ENCODE results near the gene GC.
"Not testable (repeated sequence)": the region's sequence is repeated elsewhere in the genome, so short reads cannot be mapped to it uniquely, and the experiment has no call there.

The GC gene

DNA sequence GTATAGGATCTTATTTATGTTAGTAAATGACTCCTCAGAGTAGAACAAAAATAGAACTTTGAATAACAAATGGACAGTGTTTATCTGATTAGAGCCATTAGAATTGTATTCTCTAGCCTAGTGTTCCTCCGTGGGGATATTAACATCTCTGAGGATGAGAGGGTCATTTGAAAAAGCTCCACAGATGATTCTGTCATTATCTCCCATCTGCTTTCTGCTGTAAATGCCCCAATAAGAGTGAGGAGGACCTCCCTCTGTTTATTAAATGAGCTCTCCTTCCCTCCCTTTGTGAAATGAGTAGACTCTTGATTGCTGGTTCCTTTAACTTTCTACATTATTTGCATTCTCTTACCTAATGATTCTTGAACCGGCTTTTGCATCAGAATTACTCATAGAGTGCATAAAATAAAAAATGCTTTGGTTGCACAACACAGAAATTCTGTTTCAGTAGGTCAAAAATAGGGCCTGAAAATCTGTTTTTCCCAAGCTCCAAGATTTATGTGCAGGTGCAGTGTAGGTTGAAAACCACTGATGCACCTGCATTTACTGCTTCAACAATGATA lies 18.0 kb downstream of the GC start:
- H3K4me1 ChIP-seq (ENCODE audit: control insufficient read depth, insufficient read depth, low read length): peaks cover 27% of the 10 kb centered on the region
- no peaks in the 10 kb centered on the region for H3K27me3 ChIP-seq (ENCODE audit: control insufficient read depth, insufficient read depth, low read length)
- no peak overlapping the region; the same call in 1 of the 2 replicates for H3K9ac ChIP-seq (ENCODE audit: low read depth, low read length)
- H3K27ac ChIP-seq (ENCODE audit: low read depth, low read length): peak overlapping the region; percentile 81
- peaks cover 17% of the 10 kb centered on the region; the same call in 1 of the 2 replicates for H3K9me3 ChIP-seq (ENCODE audit: control insufficient read depth, insufficient read depth, low read length)
- H3K36me3 ChIP-seq (ENCODE audit: control insufficient read depth, insufficient read depth, low read length): no peaks in the 10 kb centered on the region
- H3K4me3 ChIP-seq (ENCODE audit: low read depth, low read length): no peak overlapping the region

DNA sequence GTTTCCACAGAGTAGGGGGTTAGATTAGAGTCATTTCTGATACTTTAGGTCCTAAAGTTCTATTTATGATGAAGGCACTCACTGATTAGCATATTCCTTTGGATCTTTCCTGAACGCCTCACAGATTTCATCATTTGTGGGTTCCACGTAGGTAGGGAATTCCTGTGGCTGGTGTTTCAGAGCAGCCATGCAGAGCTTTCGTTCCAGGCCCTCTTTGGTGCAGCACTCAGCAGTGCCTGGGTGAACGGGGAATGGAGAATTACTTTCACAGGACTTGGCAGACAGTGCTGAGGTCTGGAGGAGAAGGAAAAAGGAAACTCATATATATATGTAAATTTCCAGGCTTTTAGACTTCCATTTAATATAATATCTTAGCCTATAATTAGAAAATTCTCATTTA lies 18.5 kb downstream of the GC start:
- no peaks in the 10 kb centered on the region for H3K27me3 ChIP-seq (ENCODE audit: control insufficient read depth, insufficient read depth, low read length)
- peaks cover 27% of the 10 kb centered on the region for H3K4me1 ChIP-seq (ENCODE audit: control insufficient read depth, insufficient read depth, low read length)
- peaks cover 21% of the 10 kb centered on the region; the same call in 1 of the 2 replicates for H3K9me3 ChIP-seq (ENCODE audit: control insufficient read depth, insufficient read depth, low read length)
- H3K4me3 ChIP-seq (ENCODE audit: low read depth, low read length): no peak overlapping the region
- no peaks in the 10 kb centered on the region for H3K36me3 ChIP-seq (ENCODE audit: control insufficient read depth, insufficient read depth, low read length)
- H3K9ac ChIP-seq (ENCODE audit: low read depth, low read length): 0 out of 2 replicates have a peak overlapping the region, but pooled peaks have one; percentile 8
- H3K27ac ChIP-seq (ENCODE audit: low read depth, low read length): peak overlapping the region; percentile 81

DNA sequence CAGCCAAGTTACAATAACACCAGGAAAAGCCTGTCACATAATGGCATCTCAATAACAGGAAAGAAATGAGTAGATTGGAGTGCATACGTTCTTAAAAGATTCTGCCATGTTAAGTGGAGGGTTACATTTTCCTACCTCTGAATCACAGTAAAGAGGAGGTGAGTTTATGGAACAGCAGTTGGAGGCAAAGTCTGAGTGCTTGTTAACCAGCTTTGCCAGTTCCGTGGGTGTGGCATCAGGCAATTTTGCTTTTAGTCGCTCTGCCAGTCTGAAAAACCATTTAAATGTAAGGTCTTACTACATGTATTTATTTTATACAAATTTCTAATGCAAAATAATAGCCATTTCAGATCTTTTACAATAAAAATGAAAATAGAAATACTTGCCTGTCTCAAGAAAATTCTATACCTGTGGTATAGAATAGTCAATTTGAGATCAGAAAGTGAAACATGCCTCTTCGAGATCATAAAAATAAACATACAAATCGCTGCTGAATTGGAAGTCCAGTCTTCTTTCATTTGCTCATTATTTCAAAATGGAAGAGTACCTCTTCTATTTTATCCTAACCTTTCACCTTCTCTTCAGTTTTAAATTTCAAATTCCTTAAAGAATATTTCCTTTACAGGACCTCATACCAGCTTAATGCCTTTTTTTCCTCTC lies 31.4 kb downstream of the GC start:
- H3K4me1 ChIP-seq (ENCODE audit: control insufficient read depth, insufficient read depth, low read length): peaks cover 37% of the 10 kb centered on the region
- peak overlapping the region; percentile 5; the same call in 1 of the 2 replicates for H3K4me3 ChIP-seq (ENCODE audit: low read depth, low read length)
- no peaks in the 10 kb centered on the region for H3K27me3 ChIP-seq (ENCODE audit: control insufficient read depth, insufficient read depth, low read length)
- H3K36me3 ChIP-seq (ENCODE audit: control insufficient read depth, insufficient read depth, low read length): no peaks in the 10 kb centered on the region
- H3K27ac ChIP-seq (ENCODE audit: low read depth, low read length): peak overlapping the region; percentile 25
- H3K9me3 ChIP-seq (ENCODE audit: control insufficient read depth, insufficient read depth, low read length): no peaks in the 10 kb centered on the region
- no peak overlapping the region; the same call in 1 of the 2 replicates for H3K9ac ChIP-seq (ENCODE audit: low read depth, low read length)

DNA sequence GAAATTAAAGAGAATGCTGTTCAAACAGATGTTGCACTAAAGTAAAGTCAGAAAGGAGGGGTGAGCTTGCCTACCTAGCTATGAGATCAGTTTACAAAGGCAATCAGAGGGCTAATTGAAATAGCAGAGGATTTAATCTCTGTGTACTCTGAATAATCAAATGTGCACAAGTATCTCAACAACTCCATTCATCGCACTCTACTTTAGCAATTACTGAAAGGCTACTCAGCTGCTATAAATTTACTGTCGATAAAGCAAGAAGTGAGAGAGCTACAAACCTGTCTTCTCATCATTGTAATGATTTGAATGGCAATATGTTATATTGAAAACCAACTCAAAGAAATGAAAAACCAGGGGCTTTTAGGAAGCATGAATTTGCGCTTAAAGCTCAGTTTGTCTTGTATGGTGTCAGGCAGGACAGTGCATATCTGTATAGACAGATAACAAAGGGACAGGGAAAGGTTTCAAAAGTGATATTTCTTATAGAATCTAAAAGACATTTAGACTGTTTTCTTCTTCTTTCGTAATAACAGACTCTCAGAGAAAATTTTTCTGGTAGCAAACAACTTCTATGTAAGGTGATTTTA lies 34.8 kb downstream of the GC start:
- Histone ChIP-seq H3K27me3 (ENCODE audit: control insufficient read depth, insufficient read depth, low read length) (no peaks in the 10 kb centered on the region), H3K9me3 (ENCODE audit: control insufficient read depth, insufficient read depth, low read length) (no peaks in the 10 kb centered on the region), H3K4me1 (ENCODE audit: control insufficient read depth, insufficient read depth, low read length) (peaks cover 37% of the 10 kb centered on the region), H3K4me3 (ENCODE audit: low read depth, low read length) (no peak overlapping the region), H3K36me3 (ENCODE audit: control insufficient read depth, insufficient read depth, low read length) (no peaks in the 10 kb centered on the region), H3K27ac (ENCODE audit: low read depth, low read length) (no peak overlapping the region), H3K9ac (ENCODE audit: low read depth, low read length) (no peak overlapping the region)

DNA sequence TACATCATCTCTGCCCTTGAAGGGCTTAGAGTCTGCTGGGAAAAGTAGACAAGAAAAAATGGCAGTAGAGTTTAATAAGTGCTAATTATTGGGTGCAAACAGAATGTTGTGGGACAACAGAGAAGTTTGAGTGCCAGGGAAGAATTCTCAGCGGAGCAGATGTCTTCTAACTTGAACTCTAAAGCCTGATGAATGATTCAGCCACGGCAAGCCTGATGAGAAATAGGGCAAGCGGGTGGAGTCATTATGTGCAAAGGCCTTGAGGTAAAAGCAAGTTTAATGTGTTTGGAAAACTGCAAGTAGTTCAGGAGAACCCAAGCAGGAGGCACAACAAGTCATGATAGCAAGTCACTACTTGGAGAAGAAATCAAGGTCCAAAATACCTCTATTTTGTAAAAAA lies 37.5 kb downstream of the GC start:
- Histone ChIP-seq H3K4me3 (ENCODE audit: low read depth, low read length) (no peak overlapping the region), H3K27me3 (ENCODE audit: control insufficient read depth, insufficient read depth, low read length) (no peaks in the 10 kb centered on the region), H3K27ac (ENCODE audit: low read depth, low read length) (no peak overlapping the region), H3K9ac (ENCODE audit: low read depth, low read length) (no peak overlapping the region), H3K9me3 (ENCODE audit: control insufficient read depth, insufficient read depth, low read length) (no peaks in the 10 kb centered on the region), H3K4me1 (ENCODE audit: control insufficient read depth, insufficient read depth, low read length) (peaks cover 15% of the 10 kb centered on the region; the same call in 1 of the 2 replicates), H3K36me3 (ENCODE audit: control insufficient read depth, insufficient read depth, low read length) (no peaks in the 10 kb centered on the region)

DNA sequence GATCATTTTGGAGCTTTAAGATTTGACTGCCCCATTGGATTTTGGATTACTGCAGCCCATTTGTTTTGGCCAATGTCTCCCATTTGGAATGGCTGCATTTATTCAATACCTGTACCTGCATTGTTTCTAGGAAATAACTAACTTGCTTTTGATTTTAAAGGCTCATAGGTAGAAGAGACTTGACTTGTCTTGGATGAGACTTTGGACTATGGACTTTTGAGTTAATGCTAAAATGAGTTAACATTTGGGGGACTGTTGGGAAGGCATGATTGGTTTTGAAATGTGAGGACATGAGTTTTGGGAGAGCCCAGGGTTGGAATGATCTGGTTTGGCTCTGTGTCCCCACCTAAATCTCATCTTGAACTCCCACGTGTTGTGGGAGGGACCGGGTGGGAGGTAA lies 45.1 kb downstream of the GC start:
- not testable (repeated sequence) for H3K4me1 ChIP-seq (ENCODE audit: control insufficient read depth, insufficient read depth, low read length); H3K4me3 ChIP-seq (ENCODE audit: low read depth, low read length); H3K27me3 ChIP-seq (ENCODE audit: control insufficient read depth, insufficient read depth, low read length); H3K27ac ChIP-seq (ENCODE audit: low read depth, low read length); H3K9ac ChIP-seq (ENCODE audit: low read depth, low read length); H3K36me3 ChIP-seq (ENCODE audit: control insufficient read depth, insufficient read depth, low read length); H3K9me3 ChIP-seq (ENCODE audit: control insufficient read depth, insufficient read depth, low read length)

DNA sequence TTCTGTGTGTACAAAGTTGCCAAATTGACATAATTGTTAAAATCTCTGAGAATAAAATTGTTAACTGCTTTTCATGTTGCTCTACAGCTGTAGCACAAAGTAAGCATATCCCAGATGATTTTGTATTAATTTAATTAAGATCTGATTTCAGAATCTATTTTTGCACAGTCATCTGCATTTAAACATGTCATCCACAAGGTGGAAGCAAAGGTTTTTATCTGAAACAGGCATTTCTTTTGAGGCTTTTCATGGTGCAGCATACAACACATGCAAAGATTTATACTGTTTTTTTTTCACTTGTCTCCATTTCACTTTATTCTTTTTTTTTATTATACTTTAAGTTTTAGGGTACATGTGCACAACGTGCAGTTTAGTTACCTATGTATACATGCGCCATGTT lies 51.2 kb downstream of the GC start:
- H3K4me3 ChIP-seq (ENCODE audit: low read depth, low read length): no peak overlapping the region
- H3K9me3 ChIP-seq (ENCODE audit: control insufficient read depth, insufficient read depth, low read length): 0 out of 2 replicates have a peak, but pooled peaks cover under 1% of the 10 kb centered on the region
- H3K27me3 ChIP-seq (ENCODE audit: control insufficient read depth, insufficient read depth, low read length): no peaks in the 10 kb centered on the region
- no peak overlapping the region for H3K27ac ChIP-seq (ENCODE audit: low read depth, low read length)
- no peaks in the 10 kb centered on the region for H3K36me3 ChIP-seq (ENCODE audit: control insufficient read depth, insufficient read depth, low read length)
- H3K9ac ChIP-seq (ENCODE audit: low read depth, low read length): no peak overlapping the region
- H3K4me1 ChIP-seq (ENCODE audit: control insufficient read depth, insufficient read depth, low read length): no peaks in the 10 kb centered on the region

DNA sequence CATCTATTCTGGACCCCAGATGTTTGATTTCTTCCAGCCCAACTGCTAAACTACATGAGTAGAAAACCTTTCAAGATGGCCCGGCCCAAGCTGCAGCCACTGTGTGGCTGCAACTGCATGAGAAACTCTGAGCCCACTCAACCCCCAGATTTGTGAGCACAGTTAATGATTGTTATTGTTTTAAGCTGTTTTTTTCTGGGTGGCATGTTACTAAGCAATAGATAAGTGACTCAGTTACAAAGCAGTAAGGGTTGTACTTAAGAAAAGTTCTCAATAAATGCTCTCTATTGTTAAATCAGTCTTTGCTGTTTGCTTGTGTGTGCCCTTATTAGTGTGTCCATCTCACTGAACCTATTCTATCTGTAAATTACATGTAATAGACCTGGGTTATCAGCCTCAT lies 51.8 kb downstream of the GC start:
- Histone ChIP-seq H3K27me3 (ENCODE audit: control insufficient read depth, insufficient read depth, low read length) (no peaks in the 10 kb centered on the region), H3K36me3 (ENCODE audit: control insufficient read depth, insufficient read depth, low read length) (no peaks in the 10 kb centered on the region), H3K27ac (ENCODE audit: low read depth, low read length) (no peak overlapping the region), H3K4me1 (ENCODE audit: control insufficient read depth, insufficient read depth, low read length) (no peaks in the 10 kb centered on the region), H3K9me3 (ENCODE audit: control insufficient read depth, insufficient read depth, low read length) (no peaks in the 10 kb centered on the region), H3K4me3 (ENCODE audit: low read depth, low read length) (no peak overlapping the region), H3K9ac (ENCODE audit: low read depth, low read length) (no peak overlapping the region)

DNA sequence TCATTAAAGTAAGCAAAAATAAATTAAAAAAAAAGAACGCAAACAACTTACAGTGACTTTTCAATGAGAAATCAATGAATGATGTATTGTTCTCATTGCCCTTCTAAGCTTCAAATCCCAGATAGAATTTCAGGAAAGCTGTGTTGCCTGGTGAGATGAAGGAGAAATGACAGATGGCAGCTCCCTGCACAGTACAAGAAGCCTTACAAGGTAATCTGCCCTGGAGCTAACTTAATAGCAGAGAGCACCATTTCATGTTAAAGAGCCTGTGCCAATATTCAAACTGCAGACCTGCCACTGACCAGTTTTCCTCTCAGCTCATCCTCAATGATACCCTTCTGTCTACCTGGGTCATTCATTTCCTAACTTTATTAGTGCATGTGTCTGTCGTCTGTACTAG lies 54.0 kb downstream of the GC start:
- no peak overlapping the region for H3K27ac ChIP-seq (ENCODE audit: low read depth, low read length)
- H3K4me3 ChIP-seq (ENCODE audit: low read depth, low read length): no peak overlapping the region
- H3K36me3 ChIP-seq (ENCODE audit: control insufficient read depth, insufficient read depth, low read length): no peaks in the 10 kb centered on the region
- H3K4me1 ChIP-seq (ENCODE audit: control insufficient read depth, insufficient read depth, low read length): no peaks in the 10 kb centered on the region
- no peaks in the 10 kb centered on the region for H3K9me3 ChIP-seq (ENCODE audit: control insufficient read depth, insufficient read depth, low read length)
- H3K9ac ChIP-seq (ENCODE audit: low read depth, low read length): no peak overlapping the region
- no peaks in the 10 kb centered on the region for H3K27me3 ChIP-seq (ENCODE audit: control insufficient read depth, insufficient read depth, low read length)

DNA sequence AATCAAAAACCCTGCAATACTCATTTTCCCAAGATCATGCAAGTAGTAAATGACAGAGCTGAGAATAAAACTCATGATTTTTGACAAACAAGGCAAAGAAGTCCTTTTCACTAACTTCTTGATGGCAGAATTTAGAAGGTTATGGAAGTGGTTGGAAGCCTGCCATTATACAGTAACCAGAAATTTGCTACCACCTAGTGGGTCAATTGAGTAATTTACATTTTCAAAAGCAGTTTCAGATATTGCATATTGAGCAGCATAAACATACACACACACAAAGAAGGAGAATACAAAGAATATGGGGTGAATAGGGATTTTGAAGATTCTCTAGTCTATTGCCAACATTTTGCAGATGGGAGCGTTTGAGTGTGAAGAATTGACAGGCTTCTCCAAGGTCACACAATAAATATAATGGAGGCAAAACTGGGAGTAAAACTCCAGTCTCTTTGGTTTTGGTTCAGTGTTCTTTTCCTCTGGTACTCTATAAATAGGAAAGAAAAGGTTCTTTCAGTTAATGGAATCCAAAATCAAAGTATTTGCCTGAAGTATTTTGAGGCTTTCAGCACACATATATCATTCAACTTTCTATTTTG lies 70.2 kb downstream of the GC start:
- Histone ChIP-seq H3K27ac (ENCODE audit: low read depth, low read length) (no peak overlapping the region), H3K9ac (ENCODE audit: low read depth, low read length) (no peak overlapping the region), H3K36me3 (ENCODE audit: control insufficient read depth, insufficient read depth, low read length) (no peaks in the 10 kb centered on the region), H3K27me3 (ENCODE audit: control insufficient read depth, insufficient read depth, low read length) (no peaks in the 10 kb centered on the region), H3K4me3 (ENCODE audit: low read depth, low read length) (no peak overlapping the region), H3K4me1 (ENCODE audit: control insufficient read depth, insufficient read depth, low read length) (no peaks in the 10 kb centered on the region), H3K9me3 (ENCODE audit: control insufficient read depth, insufficient read depth, low read length) (no peaks in the 10 kb centered on the region)

DNA sequence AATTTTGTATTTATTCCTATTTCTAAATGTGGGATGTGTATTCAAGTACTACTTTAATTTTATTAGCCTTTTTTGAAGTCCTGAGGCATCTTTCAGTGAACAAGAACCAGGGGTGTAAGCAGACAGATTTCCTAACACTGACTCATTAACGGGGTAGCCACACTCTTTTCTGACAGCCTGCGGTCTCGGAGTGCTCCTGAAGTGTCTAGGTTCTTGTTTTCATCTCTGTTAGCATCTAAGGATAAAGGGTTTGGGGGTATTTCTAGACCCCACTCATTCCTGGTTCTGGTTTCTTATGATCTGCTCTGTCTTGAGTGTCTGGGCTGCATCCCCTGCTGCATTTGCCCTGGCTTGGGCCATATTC lies 71.9 kb downstream of the GC start:
- no peaks in the 10 kb centered on the region for H3K27me3 ChIP-seq (ENCODE audit: control insufficient read depth, insufficient read depth, low read length)
- no peaks in the 10 kb centered on the region for H3K9me3 ChIP-seq (ENCODE audit: control insufficient read depth, insufficient read depth, low read length)
- H3K4me1 ChIP-seq (ENCODE audit: control insufficient read depth, insufficient read depth, low read length): no peaks in the 10 kb centered on the region
- H3K36me3 ChIP-seq (ENCODE audit: control insufficient read depth, insufficient read depth, low read length): no peaks in the 10 kb centered on the region
- H3K4me3 ChIP-seq (ENCODE audit: low read depth, low read length): no peak overlapping the region
- no peak overlapping the region for H3K9ac ChIP-seq (ENCODE audit: low read depth, low read length)
- no peak overlapping the region for H3K27ac ChIP-seq (ENCODE audit: low read depth, low read length)

Measured in HUES48 (cell line).